Sigmoid colon (tissue), 4 donors: ENCODE measurements around the gene SPINK8.

Experiments used
- POLR2A ChIP-seq, 2 donors: fragments of 450-650 bp; IDR thresholded peaks; one replicate each; pipeline ENCODE4 v1.6.1; 2016; ENCODE audit warnings: antibody characterized with exemption in 2 of 2, mild to moderate bottlenecking in 2 of 2, moderate library complexity in 2 of 2
- POLR2AphosphoS5 ChIP-seq, 4 donors: sonication (generic); formaldehyde crosslinking; IDR thresholded peaks; one replicate each; pipeline ENCODE4 v1.6.1; 2017; ENCODE audit warnings: antibody characterized with exemption in 4 of 4
- TF ChIP-seq, protein P1 (sequence below), 4 experiments: fragments of 450-650 bp in 3 of 4; fragments of 200-600 bp in 1 of 4; IDR thresholded peaks; one replicate each; pipeline ENCODE4 v1.5.1; 2016 to 2019; ENCODE audit warnings: antibody characterized with exemption in 4 of 4, mild to moderate bottlenecking in 3 of 4, moderate library complexity in 2 of 4

DNA sequence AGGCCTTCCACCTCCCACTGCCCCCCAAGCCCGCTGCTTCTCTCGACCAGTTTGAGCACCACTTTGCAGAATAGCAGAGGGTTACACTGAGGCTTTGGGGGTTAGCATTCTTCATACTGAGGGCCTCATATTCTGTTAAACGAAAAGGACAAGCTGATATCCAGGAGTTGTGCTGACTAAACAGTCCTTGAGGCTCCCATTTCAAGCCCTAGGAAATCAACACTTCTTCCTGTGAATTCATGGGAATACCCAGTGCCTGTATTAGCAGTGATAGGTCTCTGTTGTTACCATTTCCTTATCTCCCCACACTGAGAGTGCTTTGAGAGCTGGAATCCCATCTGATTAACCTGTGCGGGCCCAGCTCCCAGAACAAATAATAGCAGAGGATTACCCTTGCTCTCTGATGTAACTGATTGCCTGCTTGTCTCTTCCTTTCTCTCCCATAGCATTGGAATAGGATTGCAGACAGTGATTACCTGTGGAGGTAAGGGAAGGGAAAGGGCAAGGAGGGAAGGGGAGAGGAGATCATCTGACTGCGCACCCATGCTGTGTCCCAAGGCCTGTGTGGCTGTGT is 39.5 kb upstream of the SPINK8 start:
- TF ChIP-seq, protein P1, sequence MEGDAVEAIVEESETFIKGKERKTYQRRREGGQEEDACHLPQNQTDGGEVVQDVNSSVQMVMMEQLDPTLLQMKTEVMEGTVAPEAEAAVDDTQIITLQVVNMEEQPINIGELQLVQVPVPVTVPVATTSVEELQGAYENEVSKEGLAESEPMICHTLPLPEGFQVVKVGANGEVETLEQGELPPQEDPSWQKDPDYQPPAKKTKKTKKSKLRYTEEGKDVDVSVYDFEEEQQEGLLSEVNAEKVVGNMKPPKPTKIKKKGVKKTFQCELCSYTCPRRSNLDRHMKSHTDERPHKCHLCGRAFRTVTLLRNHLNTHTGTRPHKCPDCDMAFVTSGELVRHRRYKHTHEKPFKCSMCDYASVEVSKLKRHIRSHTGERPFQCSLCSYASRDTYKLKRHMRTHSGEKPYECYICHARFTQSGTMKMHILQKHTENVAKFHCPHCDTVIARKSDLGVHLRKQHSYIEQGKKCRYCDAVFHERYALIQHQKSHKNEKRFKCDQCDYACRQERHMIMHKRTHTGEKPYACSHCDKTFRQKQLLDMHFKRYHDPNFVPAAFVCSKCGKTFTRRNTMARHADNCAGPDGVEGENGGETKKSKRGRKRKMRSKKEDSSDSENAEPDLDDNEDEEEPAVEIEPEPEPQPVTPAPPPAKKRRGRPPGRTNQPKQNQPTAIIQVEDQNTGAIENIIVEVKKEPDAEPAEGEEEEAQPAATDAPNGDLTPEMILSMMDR (IDR thresholded peaks at IDR 0.05) = no peak
- no peak for TF ChIP-seq POLR2A (IDR thresholded peaks at IDR 0.05)
- TF ChIP-seq POLR2AphosphoS5 (IDR thresholded peaks at IDR 0.05) = no peak
